DOHH2 (cell line): ENCODE results near the gene VTN.

Experiments
- EZH2phosphoT487 ChIP-seq: fragments of 200-600 bp; sonication (generic); IDR thresholded peaks from 2 replicates; pipeline ENCODE4 v1.6.1; 2017; ENCODE audit warnings: borderline replicate concordance, mild to moderate bottlenecking, antibody characterized with exemption, low read length, moderate library complexity, mixed read lengths
- TF ChIP-seq, protein P1 (sequence below): fragments of 200-600 bp; sonication (generic); IDR thresholded peaks from one replicate; pipeline ENCODE4 v1.5.1; 2014; ENCODE audit warnings: antibody characterized with exemption, mild to moderate bottlenecking, low read depth, low read length; ENCODE audit not compliant: poor library complexity, severe bottlenecking

DNA sequence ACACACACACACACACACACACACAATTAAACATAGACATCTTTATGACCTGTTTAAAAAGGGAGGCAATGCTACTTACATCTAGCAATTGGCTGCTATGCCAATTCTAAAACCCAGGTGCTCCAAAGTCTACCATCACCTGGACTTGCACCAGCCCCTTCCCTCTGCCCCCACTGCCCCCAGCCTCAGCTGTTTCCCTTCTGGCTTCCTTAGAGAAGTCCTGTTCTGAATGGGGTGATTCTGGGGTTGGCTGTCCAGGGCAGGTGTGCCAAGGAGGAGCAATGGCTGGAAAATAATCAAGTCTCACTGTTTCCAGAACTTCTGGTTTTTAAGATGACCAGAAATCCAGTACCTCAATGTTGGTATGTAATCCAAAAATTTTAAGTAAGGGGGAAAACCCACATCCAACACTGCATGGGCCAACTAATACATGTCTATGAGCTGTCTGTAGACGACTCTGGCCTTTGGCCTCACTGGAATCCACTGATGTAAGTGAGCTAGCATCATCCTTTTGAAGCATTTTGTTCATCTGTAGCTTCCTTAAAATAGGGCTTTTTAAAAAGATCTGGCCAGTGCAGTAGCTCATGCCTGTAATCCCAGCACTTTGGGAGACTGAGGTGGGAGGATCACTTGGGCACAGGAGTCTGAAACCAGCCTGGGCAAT lies 36.9 kb downstream of the VTN start:
- TF ChIP-seq, protein P1, sequence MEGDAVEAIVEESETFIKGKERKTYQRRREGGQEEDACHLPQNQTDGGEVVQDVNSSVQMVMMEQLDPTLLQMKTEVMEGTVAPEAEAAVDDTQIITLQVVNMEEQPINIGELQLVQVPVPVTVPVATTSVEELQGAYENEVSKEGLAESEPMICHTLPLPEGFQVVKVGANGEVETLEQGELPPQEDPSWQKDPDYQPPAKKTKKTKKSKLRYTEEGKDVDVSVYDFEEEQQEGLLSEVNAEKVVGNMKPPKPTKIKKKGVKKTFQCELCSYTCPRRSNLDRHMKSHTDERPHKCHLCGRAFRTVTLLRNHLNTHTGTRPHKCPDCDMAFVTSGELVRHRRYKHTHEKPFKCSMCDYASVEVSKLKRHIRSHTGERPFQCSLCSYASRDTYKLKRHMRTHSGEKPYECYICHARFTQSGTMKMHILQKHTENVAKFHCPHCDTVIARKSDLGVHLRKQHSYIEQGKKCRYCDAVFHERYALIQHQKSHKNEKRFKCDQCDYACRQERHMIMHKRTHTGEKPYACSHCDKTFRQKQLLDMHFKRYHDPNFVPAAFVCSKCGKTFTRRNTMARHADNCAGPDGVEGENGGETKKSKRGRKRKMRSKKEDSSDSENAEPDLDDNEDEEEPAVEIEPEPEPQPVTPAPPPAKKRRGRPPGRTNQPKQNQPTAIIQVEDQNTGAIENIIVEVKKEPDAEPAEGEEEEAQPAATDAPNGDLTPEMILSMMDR: no peak
- no peak for TF ChIP-seq EZH2phosphoT487
